Measurements from ENCODE around the gene CEP68.

Gene CEP68

GRCh38 chr2:65070856-65071255 lies 14.6 kb downstream of the CEP68 start:
- Histone ChIP-seq H3K36me3 (ENCODE audit: control insufficient read depth, insufficient read depth, low read length) (peaks cover 30% of the 10 kb centered on the region; the same call in 1 of the 2 replicates), H3K9me3 (ENCODE audit: control insufficient read depth, insufficient read depth, low read length) (no peaks in the 10 kb centered on the region), H3K27ac (ENCODE audit: low read length) (no peak overlapping the region), H3K4me1 (ENCODE audit: control insufficient read depth, insufficient read depth, low read length) (no peaks in the 10 kb centered on the region), H3K27me3 (ENCODE audit: control insufficient read depth, insufficient read depth, low read length) (no peaks in the 10 kb centered on the region), H3K4me3 (ENCODE audit: low read length) (no peak overlapping the region)
- no peak for DNase-seq (ENCODE audit: low read depth, low spot score)
- WGBS (ENCODE audit: insufficient coverage, insufficient read length), result no CpG with 5 or more reads among the region's 6 CpGs

- H3K27me3 ChIP-seq (ENCODE audit: control insufficient read depth, insufficient read depth, low read length), result no peaks in the 10 kb centered on the region
- H3K27ac ChIP-seq (ENCODE audit: low read length), result no peak overlapping the region
- H3K4me1 ChIP-seq (ENCODE audit: control insufficient read depth, insufficient read depth, low read length), result peaks cover 3% of the 10 kb centered on the region; the same call in 1 of the 2 replicates
- H3K9me3 ChIP-seq (ENCODE audit: control insufficient read depth, insufficient read depth, low read length), result no peaks in the 10 kb centered on the region
- WGBS (ENCODE audit: insufficient coverage, insufficient read length), result no CpG with 5 or more reads among the region's 14 CpGs
- peaks cover 30% of the 10 kb centered on the region; the same call in 1 of the 2 replicates for H3K36me3 ChIP-seq (ENCODE audit: control insufficient read depth, insufficient read depth, low read length)
- H3K4me3 ChIP-seq (ENCODE audit: low read length), result no peak overlapping the region
- no peak for DNase-seq (ENCODE audit: low read depth, low spot score)
Measured at GRCh38 chr2:65071499-65072180, 15.4 kb downstream of the CEP68 start.

GRCh38 chr2:65072181-65072970 lies 16.2 kb downstream of the CEP68 start:
- Histone ChIP-seq H3K4me3 (ENCODE audit: low read length) (no peak overlapping the region), H3K27ac (ENCODE audit: low read length) (no peak overlapping the region), H3K9me3 (ENCODE audit: control insufficient read depth, insufficient read depth, low read length) (no peaks in the 10 kb centered on the region), H3K36me3 (ENCODE audit: control insufficient read depth, insufficient read depth, low read length) (peaks cover 30% of the 10 kb centered on the region; the same call in 1 of the 2 replicates), H3K4me1 (ENCODE audit: control insufficient read depth, insufficient read depth, low read length) (peaks cover 3% of the 10 kb centered on the region; the same call in 1 of the 2 replicates), H3K27me3 (ENCODE audit: control insufficient read depth, insufficient read depth, low read length) (no peaks in the 10 kb centered on the region)
- no peak for DNase-seq (ENCODE audit: low read depth, low spot score)
- WGBS (ENCODE audit: insufficient coverage, insufficient read length), result no CpG with 5 or more reads among the region's 20 CpGs

GRCh38 chr2:65073879-65074565 lies 17.8 kb downstream of the CEP68 start:
- no peak overlapping the region for H3K4me3 ChIP-seq (ENCODE audit: low read length)
- H3K36me3 ChIP-seq (ENCODE audit: control insufficient read depth, insufficient read depth, low read length), result peaks cover 32% of the 10 kb centered on the region; the same call in 1 of the 2 replicates
- WGBS (ENCODE audit: insufficient coverage, insufficient read length), result no CpG with 5 or more reads among the region's 12 CpGs
- H3K9me3 ChIP-seq (ENCODE audit: control insufficient read depth, insufficient read depth, low read length), result no peaks in the 10 kb centered on the region
- H3K4me1 ChIP-seq (ENCODE audit: control insufficient read depth, insufficient read depth, low read length), result peaks cover 8% of the 10 kb centered on the region
- H3K27ac ChIP-seq (ENCODE audit: low read length), result no peak overlapping the region
- H3K27me3 ChIP-seq (ENCODE audit: control insufficient read depth, insufficient read depth, low read length), result no peaks in the 10 kb centered on the region
- no peak for DNase-seq (ENCODE audit: low read depth, low spot score)

- Histone ChIP-seq H3K27ac (ENCODE audit: low read length) (no peak overlapping the region), H3K4me3 (ENCODE audit: low read length) (no peak overlapping the region), H3K9me3 (ENCODE audit: control insufficient read depth, insufficient read depth, low read length) (no peaks in the 10 kb centered on the region), H3K4me1 (ENCODE audit: control insufficient read depth, insufficient read depth, low read length) (peaks cover 8% of the 10 kb centered on the region), H3K36me3 (ENCODE audit: control insufficient read depth, insufficient read depth, low read length) (peaks cover 33% of the 10 kb centered on the region; the same call in 1 of the 2 replicates), H3K27me3 (ENCODE audit: control insufficient read depth, insufficient read depth, low read length) (no peaks in the 10 kb centered on the region)
- DNase-seq (ENCODE audit: low read depth, low spot score), result no peak
- WGBS (ENCODE audit: insufficient coverage, insufficient read length), result 100% methylated on average over 2 of the region's 9 CpGs
Measured at GRCh38 chr2:65075176-65075575, 19.0 kb downstream of the CEP68 start.

GRCh38 chr2:65075605-65076344 lies 19.6 kb downstream of the CEP68 start:
- H3K36me3 ChIP-seq (ENCODE audit: control insufficient read depth, insufficient read depth, low read length), result peaks cover 33% of the 10 kb centered on the region; the same call in 1 of the 2 replicates
- no CpG with 5 or more reads among the region's 5 CpGs for WGBS (ENCODE audit: insufficient coverage, insufficient read length)
- H3K27me3 ChIP-seq (ENCODE audit: control insufficient read depth, insufficient read depth, low read length), result no peaks in the 10 kb centered on the region
- no peak overlapping the region for H3K4me3 ChIP-seq (ENCODE audit: low read length)
- H3K27ac ChIP-seq (ENCODE audit: low read length), result no peak overlapping the region
- H3K9me3 ChIP-seq (ENCODE audit: control insufficient read depth, insufficient read depth, low read length), result no peaks in the 10 kb centered on the region
- DNase-seq (ENCODE audit: low read depth, low spot score), result no peak
- peaks cover 8% of the 10 kb centered on the region for H3K4me1 ChIP-seq (ENCODE audit: control insufficient read depth, insufficient read depth, low read length)

GRCh38 chr2:65076345-65076710 lies 20.1 kb downstream of the CEP68 start:
- DNase-seq (ENCODE audit: low read depth, low spot score), result no peak
- WGBS (ENCODE audit: insufficient coverage, insufficient read length), result no CpG with 5 or more reads among the region's 7 CpGs
- H3K27ac ChIP-seq (ENCODE audit: low read length), result no peak overlapping the region

GRCh38 chr2:65077898-65078297 lies 21.7 kb downstream of the CEP68 start:
- no peak for DNase-seq (ENCODE audit: low read depth, low spot score)
- peaks cover 19% of the 10 kb centered on the region for H3K36me3 ChIP-seq (ENCODE audit: control insufficient read depth, insufficient read depth, low read length)
- H3K27ac ChIP-seq (ENCODE audit: low read length), result no peak overlapping the region
- H3K9me3 ChIP-seq (ENCODE audit: control insufficient read depth, insufficient read depth, low read length), result no peaks in the 10 kb centered on the region
- WGBS (ENCODE audit: insufficient coverage, insufficient read length), result no CpG with 5 or more reads among the region's 7 CpGs
- no peak overlapping the region for H3K4me3 ChIP-seq (ENCODE audit: low read length)
- no peaks in the 10 kb centered on the region for H3K27me3 ChIP-seq (ENCODE audit: control insufficient read depth, insufficient read depth, low read length)
- H3K4me1 ChIP-seq (ENCODE audit: control insufficient read depth, insufficient read depth, low read length), result peaks cover 8% of the 10 kb centered on the region

More at GRCh38 chr2:65076345-65076710, 20.1 kb downstream of the CEP68 start:
- no peaks in the 10 kb centered on the region for H3K27me3 ChIP-seq (ENCODE audit: control insufficient read depth, insufficient read depth, low read length)
- no peak overlapping the region for H3K4me3 ChIP-seq (ENCODE audit: low read length)
- H3K9me3 ChIP-seq (ENCODE audit: control insufficient read depth, insufficient read depth, low read length), result no peaks in the 10 kb centered on the region
- peaks cover 29% of the 10 kb centered on the region; the same call in 1 of the 2 replicates for H3K36me3 ChIP-seq (ENCODE audit: control insufficient read depth, insufficient read depth, low read length)
- peaks cover 8% of the 10 kb centered on the region for H3K4me1 ChIP-seq (ENCODE audit: control insufficient read depth, insufficient read depth, low read length)

- no peaks in the 10 kb centered on the region for H3K9me3 ChIP-seq (ENCODE audit: control insufficient read depth, insufficient read depth, low read length)
- peaks cover 8% of the 10 kb centered on the region for H3K4me1 ChIP-seq (ENCODE audit: control insufficient read depth, insufficient read depth, low read length)
- no CpG with 5 or more reads among the region's 6 CpGs for WGBS (ENCODE audit: insufficient coverage, insufficient read length)
- H3K27me3 ChIP-seq (ENCODE audit: control insufficient read depth, insufficient read depth, low read length), result no peaks in the 10 kb centered on the region
- H3K36me3 ChIP-seq (ENCODE audit: control insufficient read depth, insufficient read depth, low read length), result peaks cover 14% of the 10 kb centered on the region
- no peak overlapping the region for H3K27ac ChIP-seq (ENCODE audit: low read length)
- no peak for DNase-seq (ENCODE audit: low read depth, low spot score)
- no peak overlapping the region for H3K4me3 ChIP-seq (ENCODE audit: low read length)
Measured at GRCh38 chr2:65079017-65079416, 22.8 kb downstream of the CEP68 start.

- peaks cover 14% of the 10 kb centered on the region for H3K36me3 ChIP-seq (ENCODE audit: control insufficient read depth, insufficient read depth, low read length)
- no peak for DNase-seq (ENCODE audit: low read depth, low spot score)
- no CpG with 5 or more reads among the region's 4 CpGs for WGBS (ENCODE audit: insufficient coverage, insufficient read length)
Measured at GRCh38 chr2:65081232-65081685, 25.0 kb downstream of the CEP68 start.

More at GRCh38 chr2:65081232-65081685, 25.0 kb downstream of the CEP68 start:
- Histone ChIP-seq H3K27ac (ENCODE audit: low read length) (no peak overlapping the region), H3K9me3 (ENCODE audit: control insufficient read depth, insufficient read depth, low read length) (no peaks in the 10 kb centered on the region), H3K27me3 (ENCODE audit: control insufficient read depth, insufficient read depth, low read length) (no peaks in the 10 kb centered on the region), H3K4me3 (ENCODE audit: low read length) (no peak overlapping the region), H3K4me1 (ENCODE audit: control insufficient read depth, insufficient read depth, low read length) (peaks cover 5% of the 10 kb centered on the region)
